Adrenal gland (tissue), 12 donors: ENCODE results near the gene ANKRD55. TPM values are rescaled to one million over a fixed set of nuclear protein-coding genes. Genes with fewer than 3 reads are reported as not detected.
"Not testable (repeated sequence)": the region's sequence is repeated elsewhere in the genome, so short reads cannot be mapped to it uniquely, and the experiment has no call there.

Experiments
- DNase-seq, 7 donors: peaks; one replicate each; pipeline ENCODE4 v3.0.0-alpha.2; 2019 to 2020
- H3K27ac ChIP-seq, 5 donors: fragments of 200-600 bp; sonication (generic) in 4 of 5; 1 replicate in 3 of 5; 2 replicates in 2 of 5; pipeline versions ENCODE4 v1.5.1 to v1.8.0; 2016 to 2020; ENCODE audit warnings: mild to moderate bottlenecking in 1 of 5
- H3K27me3 ChIP-seq: fragments of 200-600 bp; 2 replicates; pipeline ENCODE4 v1.8.0; 2021
- H3K36me3 ChIP-seq, 2 donors: fragments of 200-600 bp; replicated peaks in 1 of 2; 1 replicate in 1 of 2; 2 replicates in 1 of 2; pipeline versions ENCODE4 v1.5.1 to v1.8.0; 2018 to 2022
- H3K4me1 ChIP-seq, 2 donors: fragments of 200-600 bp; replicated peaks in 1 of 2; 1 replicate in 1 of 2; 2 replicates in 1 of 2; pipeline versions ENCODE4 v1.5.1 to v1.8.0; 2018 to 2021
- H3K4me3 ChIP-seq, 4 donors: fragments of 200-600 bp; sonication (generic) in 3 of 4; one replicate each; pipeline ENCODE4 v1.5.1; 2016 to 2018
- H3K9me3 ChIP-seq, 3 donors: fragments of 200-600 bp; sonication (generic) in 1 of 3; replicated peaks in 1 of 3; 1 replicate in 2 of 3; 2 replicates in 1 of 3; pipeline versions ENCODE4 v1.5.1 to v1.8.0; 2016 to 2021
- POLR2A ChIP-seq, 2 donors: fragments of 450-650 bp; IDR thresholded peaks; one replicate each; pipeline ENCODE4 v1.6.1; 2017; ENCODE audit warnings: antibody characterized with exemption in 2 of 2, mild to moderate bottlenecking in 2 of 2, moderate library complexity in 1 of 2
- WGBS, 4 donors: extraction: QIAGEN DNeasy Blood & Tissue Kit in 2 of 4; methylation state at CpG; one replicate each; pipeline versions ENCODE4 v1.1.5 to v1.1.7; 2013 to 2017; 5-methylcytosine and 5-hydroxymethylcytosine counted together
- intact Hi-C, 2 donors: fragments of 100-400 bp; cut with DNase I; formaldehyde crosslinking; loops; one replicate each; pipeline versions ENCODE4 v1.14.1 to v1.15.0; 2022 to 2023
- polyA plus RNA-seq, 3 donors: library from polyadenylated mRNA; stranded (reverse); fragments of 200-250 nt in 2 of 3; fragments of 350-450 nt in 1 of 3; fragmentation: Illumina TruSeq in 1 of 3; extraction: RNeasy Lipid Tissue Mini Kit (QIAGEN cat#74804) in 1 of 3; gene quantifications; one replicate each; pipeline ENCODE4 v1.2.3, GENCODE V29; 2013 to 2014
- total RNA-seq, 9 donors: library from RNA; depleted of rRNA in 4 of 9; stranded (reverse); fragments of >200 nt in 4 of 9; fragments of 120-200 nt in 1 of 9; fragmentation: NEBNext Ultra II Directional in 1 of 9; extraction: Animal tissue kit (Norgen Biotek cat#: 25700) in 1 of 9; gene quantifications; one replicate each; pipeline versions ENCODE4 v1.1.0 to v1.2.4, GENCODE V29; 2013 to 2023
- TF ChIP-seq, protein P1 (sequence below), 6 experiments: fragments of 450-650 bp in 4 of 6; fragments of 200-600 bp in 2 of 6; sonication (generic) in 1 of 6; IDR thresholded peaks; 1 replicate in 5 of 6; 2 replicates in 1 of 6; pipeline versions ENCODE4 v1.5.1 to v1.8.0; 2016 to 2021; ENCODE audit warnings: antibody characterized with exemption in 6 of 6, mild to moderate bottlenecking in 2 of 6, moderate library complexity in 1 of 6
- donor health status: healthy with polysubstance abuse.
- donor health status: Bipolar disorder and iron deficiency.
- donor health status: DM: yes; HTN: yes; CAD: no.
- donor health status: DM: no; HTN: no; CAD: no.
- donor health status: DM: no; HTN: no; CAD: no.
- donor health status: DM: yes; HTN: yes; CAD: no.

The ANKRD55 gene
- total and polyA plus RNA-seq, 12 donors = 0.03 to 0.81 (median 0.29) TPM; not detected in 4

DNA sequence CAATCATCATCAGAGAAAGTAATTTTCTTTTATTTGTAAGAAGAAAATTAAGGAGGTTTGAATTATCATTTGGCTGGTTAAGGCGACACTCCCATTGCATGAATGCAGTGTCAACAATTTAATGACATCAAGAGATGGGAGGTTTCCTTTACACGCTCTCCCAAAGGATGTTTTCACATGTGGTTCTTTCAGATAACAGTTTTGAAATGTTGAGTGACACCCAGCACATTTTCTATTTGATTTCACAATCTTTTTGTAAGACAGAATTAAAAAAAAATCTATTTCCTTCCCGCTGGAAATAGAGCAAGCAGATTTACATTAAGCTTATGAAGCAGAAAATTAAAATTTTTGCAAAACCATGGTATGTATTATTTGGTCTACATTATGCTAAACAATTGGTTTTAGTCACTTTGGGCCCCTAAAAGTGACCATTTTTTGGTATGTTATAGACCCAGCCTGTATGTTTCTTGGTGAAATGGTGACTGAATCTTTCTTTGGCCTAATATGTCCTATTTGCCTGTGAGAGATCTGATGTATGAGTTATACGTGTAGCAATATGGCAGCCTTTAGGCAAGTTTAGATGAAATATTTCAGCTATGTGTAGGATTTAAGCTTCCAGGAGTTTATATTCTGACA, 18.9 kb upstream of the ANKRD55 start:
- no peak for DNase-seq
- 73 to 87% (median 80%) methylated on average over 4 of the region's 4 CpGs for WGBS, 4 donors
- intact Hi-C loops = no loop called here

DNA sequence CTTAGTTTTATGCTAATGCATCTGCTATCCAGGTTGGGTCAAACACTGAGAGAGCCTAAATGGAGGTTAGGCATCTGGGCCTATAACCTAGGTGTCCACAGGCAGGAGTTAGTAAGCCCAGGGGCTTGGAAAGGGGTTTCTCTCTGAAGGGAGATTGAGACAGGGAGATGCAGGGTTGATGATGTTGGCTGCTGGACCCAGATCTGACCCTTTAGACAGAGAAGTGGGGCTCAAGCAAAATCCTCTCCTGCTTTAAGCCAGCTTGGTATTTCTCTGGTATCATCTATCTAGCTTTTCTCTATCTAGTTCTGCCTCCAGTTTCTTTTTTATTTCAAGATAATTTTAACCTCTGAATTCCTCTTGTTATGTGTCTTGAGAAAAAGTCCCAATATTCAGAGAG, 18.3 kb upstream of the ANKRD55 start:
- no peak for DNase-seq
- TF ChIP-seq POLR2A (IDR thresholded peaks at IDR 0.05) = no peak
- TF ChIP-seq, protein P1, sequence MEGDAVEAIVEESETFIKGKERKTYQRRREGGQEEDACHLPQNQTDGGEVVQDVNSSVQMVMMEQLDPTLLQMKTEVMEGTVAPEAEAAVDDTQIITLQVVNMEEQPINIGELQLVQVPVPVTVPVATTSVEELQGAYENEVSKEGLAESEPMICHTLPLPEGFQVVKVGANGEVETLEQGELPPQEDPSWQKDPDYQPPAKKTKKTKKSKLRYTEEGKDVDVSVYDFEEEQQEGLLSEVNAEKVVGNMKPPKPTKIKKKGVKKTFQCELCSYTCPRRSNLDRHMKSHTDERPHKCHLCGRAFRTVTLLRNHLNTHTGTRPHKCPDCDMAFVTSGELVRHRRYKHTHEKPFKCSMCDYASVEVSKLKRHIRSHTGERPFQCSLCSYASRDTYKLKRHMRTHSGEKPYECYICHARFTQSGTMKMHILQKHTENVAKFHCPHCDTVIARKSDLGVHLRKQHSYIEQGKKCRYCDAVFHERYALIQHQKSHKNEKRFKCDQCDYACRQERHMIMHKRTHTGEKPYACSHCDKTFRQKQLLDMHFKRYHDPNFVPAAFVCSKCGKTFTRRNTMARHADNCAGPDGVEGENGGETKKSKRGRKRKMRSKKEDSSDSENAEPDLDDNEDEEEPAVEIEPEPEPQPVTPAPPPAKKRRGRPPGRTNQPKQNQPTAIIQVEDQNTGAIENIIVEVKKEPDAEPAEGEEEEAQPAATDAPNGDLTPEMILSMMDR (IDR thresholded peaks at IDR 0.05) = no peak
- H3K27ac ChIP-seq = no peak overlapping the region

More for the DNA sequence above, 18.9 kb upstream of the ANKRD55 start:
- TF ChIP-seq POLR2A (IDR thresholded peaks at IDR 0.05) = no peak
- TF ChIP-seq, protein P1 (IDR thresholded peaks at IDR 0.05) = no peak
- Histone ChIP-seq H3K27me3 (no peaks in the 10 kb centered on the region), H3K4me1 (no peaks in the 10 kb centered on the region), H3K36me3 (no peaks in the 10 kb centered on the region), H3K9me3 (no peaks in the 10 kb centered on the region), H3K27ac (no peak overlapping the region), H3K4me3 (no peak overlapping the region)

GRCh38 chr5:56250011-56250410, 16.9 kb upstream of the ANKRD55 start:
- Histone ChIP-seq H3K4me1 (no peaks in the 10 kb centered on the region), H3K27ac (no peak overlapping the region), H3K36me3 (no peaks in the 10 kb centered on the region), H3K27me3 (no peaks in the 10 kb centered on the region), H3K9me3 (no peaks in the 10 kb centered on the region), H3K4me3 (no peak overlapping the region)
- no peak for DNase-seq
- no peak for TF ChIP-seq POLR2A (IDR thresholded peaks at IDR 0.05)
- TF ChIP-seq, protein P1 (IDR thresholded peaks at IDR 0.05) = no peak
- 81 to 88% (median 84%) methylated on average over 3 of the region's 3 CpGs for WGBS, 4 donors
- intact Hi-C loops = no loop called here

More for the DNA sequence above, 18.3 kb upstream of the ANKRD55 start:
- no peak overlapping the region for H3K4me3 ChIP-seq
- no peaks in the 10 kb centered on the region for H3K27me3 ChIP-seq
- intact Hi-C loops = no loop called here
- no peaks in the 10 kb centered on the region for H3K36me3 ChIP-seq
- H3K4me1 ChIP-seq = no peaks in the 10 kb centered on the region
- H3K9me3 ChIP-seq = no peaks in the 10 kb centered on the region

DNA sequence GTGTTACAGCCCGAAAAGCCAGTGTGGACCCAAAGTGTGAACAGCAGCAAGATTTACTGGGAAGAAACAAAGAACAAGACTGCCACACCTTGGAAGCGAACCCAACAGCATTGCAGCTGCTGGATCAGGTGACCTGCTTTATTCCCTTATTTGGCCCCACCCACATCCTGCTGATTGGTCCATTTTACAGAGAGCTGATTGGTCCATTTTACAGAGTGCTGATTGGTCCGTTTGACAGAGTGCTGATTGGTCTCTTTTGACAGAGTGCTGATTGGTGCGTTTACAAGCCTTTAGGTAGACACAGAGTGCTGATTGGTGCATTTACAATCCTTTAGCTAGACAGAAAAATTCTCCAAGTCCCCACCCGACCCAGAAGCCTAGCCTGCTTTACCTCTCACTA, 16.0 kb upstream of the ANKRD55 start:
- DNase-seq, H3K4me3 ChIP-seq, H3K27me3 ChIP-seq, H3K27ac ChIP-seq, H3K36me3 ChIP-seq, H3K9me3 ChIP-seq, intact Hi-C loops, H3K4me1 ChIP-seq: not testable (repeated sequence)
- WGBS, 4 donors = 81 to 91% (median 89%) methylated on average over 5 of the region's 5 CpGs

- no peak for DNase-seq
- no peaks in the 10 kb centered on the region for H3K36me3 ChIP-seq
- 50 to 72% (median 58%) methylated on average over 3 of the region's 3 CpGs for WGBS, 4 donors
- H3K9me3 ChIP-seq = no peaks in the 10 kb centered on the region
- no peaks in the 10 kb centered on the region for H3K27me3 ChIP-seq
- TF ChIP-seq, protein P1 (IDR thresholded peaks at IDR 0.05) = no peak
- no peak overlapping the region for H3K4me3 ChIP-seq
- no peak overlapping the region for H3K27ac ChIP-seq
- intact Hi-C loops = no loop called here
- H3K4me1 ChIP-seq = no peaks in the 10 kb centered on the region
Observed at GRCh38 chr5:56247592-56247991, 14.5 kb upstream of the ANKRD55 start.
